Lower lobe of right lung (tissue), 2 donors: ENCODE data around the gene CYP2C18. TPM values are rescaled to one million over a fixed set of nuclear protein-coding genes. Genes with fewer than 3 reads are reported as not detected.
"Not testable (repeated sequence)": the region's sequence is repeated elsewhere in the genome, so short reads cannot be mapped to it uniquely, and the experiment has no call there.

ENCODE experiments used
- ATAC-seq, 2 donors: fragments of 200-7000 bp; cut with Tn5 transposase; one replicate each; pipeline ENCODE4 v1.9.1; 2020 to 2022; ENCODE audit warnings: mild to moderate bottlenecking in 2 of 2, moderate library complexity in 2 of 2
- DNase-seq: peaks from one replicate; pipeline ENCODE4 v3.0.0-alpha.2; 2020
- H3K27ac ChIP-seq: fragments of 200-600 bp; one replicate; pipeline ENCODE4 v1.8.0; 2022
- H3K27me3 ChIP-seq: fragments of 200-600 bp; one replicate; pipeline ENCODE4 v1.8.0; 2022; ENCODE audit warnings: low read depth
- H3K36me3 ChIP-seq: fragments of 200-600 bp; one replicate; pipeline ENCODE4 v1.8.0; 2022; ENCODE audit warnings: mild to moderate bottlenecking
- H3K4me1 ChIP-seq: fragments of 200-600 bp; one replicate; pipeline ENCODE4 v1.8.0; 2022
- H3K4me3 ChIP-seq: fragments of 200-600 bp; one replicate; pipeline ENCODE4 v1.8.0; 2022; ENCODE audit warnings: mild to moderate bottlenecking
- H3K9me3 ChIP-seq: fragments of 200-600 bp; one replicate; pipeline ENCODE4 v1.8.0; 2022
- intact Hi-C: fragments of 100-400 bp; cut with DNase I; formaldehyde crosslinking; loops from one replicate; pipeline ENCODE4 v1.11.0; 2022
- total RNA-seq: library from RNA; stranded (reverse); fragmentation: NEBNext Ultra II Directional; extraction: Animal tissue kit (Norgen Biotek cat#: 25700); gene quantifications from one replicate; pipeline ENCODE4 v1.2.1, GENCODE V29; 2021
- TF ChIP-seq, protein P1 (sequence below): fragments of 200-600 bp; IDR thresholded peaks from one replicate; pipeline ENCODE4 v1.8.0; 2022; ENCODE audit warnings: antibody characterized with exemption, mild to moderate bottlenecking
- donor health status: DM: no; HTN: yes; CAD: no; lungs with severe emphysema.

Gene CYP2C18
- total RNA-seq, 1 donor from 2014 or later: 0.65 TPM

- Histone ChIP-seq H3K27ac (no peak overlapping the region), H3K4me3 (no peak overlapping the region), H3K4me1 (no peaks in the 10 kb centered on the region), H3K9me3 (no peaks in the 10 kb centered on the region), H3K36me3 (no peaks in the 10 kb centered on the region), H3K27me3 (no peaks in the 10 kb centered on the region)
- TF ChIP-seq, protein P1, sequence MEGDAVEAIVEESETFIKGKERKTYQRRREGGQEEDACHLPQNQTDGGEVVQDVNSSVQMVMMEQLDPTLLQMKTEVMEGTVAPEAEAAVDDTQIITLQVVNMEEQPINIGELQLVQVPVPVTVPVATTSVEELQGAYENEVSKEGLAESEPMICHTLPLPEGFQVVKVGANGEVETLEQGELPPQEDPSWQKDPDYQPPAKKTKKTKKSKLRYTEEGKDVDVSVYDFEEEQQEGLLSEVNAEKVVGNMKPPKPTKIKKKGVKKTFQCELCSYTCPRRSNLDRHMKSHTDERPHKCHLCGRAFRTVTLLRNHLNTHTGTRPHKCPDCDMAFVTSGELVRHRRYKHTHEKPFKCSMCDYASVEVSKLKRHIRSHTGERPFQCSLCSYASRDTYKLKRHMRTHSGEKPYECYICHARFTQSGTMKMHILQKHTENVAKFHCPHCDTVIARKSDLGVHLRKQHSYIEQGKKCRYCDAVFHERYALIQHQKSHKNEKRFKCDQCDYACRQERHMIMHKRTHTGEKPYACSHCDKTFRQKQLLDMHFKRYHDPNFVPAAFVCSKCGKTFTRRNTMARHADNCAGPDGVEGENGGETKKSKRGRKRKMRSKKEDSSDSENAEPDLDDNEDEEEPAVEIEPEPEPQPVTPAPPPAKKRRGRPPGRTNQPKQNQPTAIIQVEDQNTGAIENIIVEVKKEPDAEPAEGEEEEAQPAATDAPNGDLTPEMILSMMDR: no peak
- DNase-seq (no peak), ATAC-seq (peak; percentile 19 to 39)
- intact Hi-C loops: no loop called here
Observed at GRCh38 chr10:94677691-94678090, 5.8 kb upstream of the CYP2C18 start.

DNA sequence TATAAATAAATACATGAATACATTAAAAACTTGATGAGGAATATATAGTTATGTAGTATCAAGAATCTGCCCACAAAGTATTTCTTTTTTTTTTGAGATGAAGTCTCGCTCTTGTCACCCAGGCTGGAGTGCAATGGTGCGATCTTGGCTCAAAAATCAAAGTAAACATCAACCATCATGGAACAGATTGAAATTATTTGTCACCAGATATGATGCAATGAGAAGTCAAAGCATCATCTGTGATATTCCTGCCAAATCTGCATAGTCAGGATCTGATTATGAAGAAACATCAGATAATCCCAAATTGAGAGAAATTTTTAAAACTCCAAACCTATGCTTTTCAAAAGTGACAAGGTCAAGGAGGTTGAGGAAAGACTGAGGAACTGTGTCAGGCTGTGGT, 5.1 kb upstream of the CYP2C18 start:
- Histone ChIP-seq H3K36me3 (no peaks in the 10 kb centered on the region), H3K9me3 (no peaks in the 10 kb centered on the region), H3K4me1 (no peaks in the 10 kb centered on the region), H3K27ac (no peak overlapping the region), H3K4me3 (no peak overlapping the region), H3K27me3 (no peaks in the 10 kb centered on the region)
- TF ChIP-seq, protein P1: no peak
- intact Hi-C loops: no loop called here
- DNase-seq (no peak), ATAC-seq (no peak)

GRCh38 chr10:94680544-94680943, 3.0 kb upstream of the CYP2C18 start:
- peaks cover 4% of the 10 kb centered on the region for H3K9me3 ChIP-seq
- H3K36me3 ChIP-seq: no peaks in the 10 kb centered on the region
- H3K27ac ChIP-seq: no peak overlapping the region
- intact Hi-C loops: no loop called here
- H3K4me3 ChIP-seq: no peak overlapping the region
- H3K4me1 ChIP-seq: no peaks in the 10 kb centered on the region
- DNase-seq (no peak), ATAC-seq (peak; percentile 36 to 41)
- TF ChIP-seq, protein P1: no peak
- H3K27me3 ChIP-seq: no peaks in the 10 kb centered on the region

- ATAC-seq: peak; percentile 80 to 82
- intact Hi-C loops, H3K4me3 ChIP-seq, H3K27ac ChIP-seq, H3K36me3 ChIP-seq, H3K9me3 ChIP-seq, H3K27me3 ChIP-seq, DNase-seq, H3K4me1 ChIP-seq: not testable (repeated sequence)
Observed at GRCh38 chr10:94682636-94683035, 893 bp upstream of the CYP2C18 start.

DNA sequence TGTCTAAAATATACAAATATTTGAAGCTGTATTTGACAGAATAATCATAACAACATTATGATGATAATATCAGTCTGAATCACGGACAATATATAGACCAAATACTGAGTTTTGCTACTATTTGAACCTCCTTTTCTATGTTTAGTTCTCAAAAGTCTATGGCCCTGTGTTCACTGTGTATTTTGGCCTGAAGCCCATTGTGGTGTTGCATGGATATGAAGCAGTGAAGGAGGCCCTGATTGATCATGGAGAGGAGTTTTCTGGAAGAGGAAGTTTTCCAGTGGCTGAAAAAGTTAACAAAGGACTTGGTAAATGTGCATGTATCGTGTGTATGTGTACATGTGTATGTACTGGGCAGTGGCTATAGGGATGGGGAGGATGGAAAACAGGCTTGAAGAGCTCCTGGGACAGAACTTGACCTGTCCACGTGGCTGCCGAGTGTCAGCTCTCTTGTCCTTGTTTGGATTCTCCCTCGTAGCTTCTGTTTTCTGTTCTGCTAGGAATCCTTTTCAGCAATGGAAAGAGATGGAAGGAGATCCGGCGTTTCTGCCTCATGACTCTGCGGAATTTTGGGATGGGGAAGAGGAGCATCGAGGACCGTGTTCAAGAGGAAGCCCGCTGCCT, 4.2 kb downstream of the CYP2C18 start:
- H3K4me1 ChIP-seq: no peaks in the 10 kb centered on the region
- no peak overlapping the region for H3K27ac ChIP-seq
- ATAC-seq (no peak), DNase-seq (no peak)
- intact Hi-C loops: no loop called here
- no peaks in the 10 kb centered on the region for H3K36me3 ChIP-seq
- peaks cover 6% of the 10 kb centered on the region for H3K9me3 ChIP-seq
- TF ChIP-seq, protein P1: no peak
- H3K27me3 ChIP-seq: no peaks in the 10 kb centered on the region
- no peak overlapping the region for H3K4me3 ChIP-seq

DNA sequence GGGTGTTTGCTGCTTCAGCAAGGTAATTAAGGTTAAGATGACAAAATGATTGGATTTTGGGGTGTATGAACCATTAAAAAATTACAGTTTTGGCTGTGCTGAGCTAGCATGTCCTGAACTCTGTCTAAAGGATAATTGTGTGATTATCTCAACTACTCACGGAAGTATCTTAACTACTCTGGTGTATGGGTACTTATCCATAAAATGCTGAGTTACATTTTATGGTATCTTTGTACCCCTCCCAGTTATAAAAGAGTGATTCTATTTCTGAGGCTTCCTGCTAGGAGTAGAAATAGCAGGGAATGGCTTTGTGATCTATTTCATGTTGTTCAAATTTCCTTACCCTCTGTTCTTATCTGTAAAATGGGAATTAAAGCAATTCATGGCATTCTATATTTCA, 22.6 kb downstream of the CYP2C18 start:
- Histone ChIP-seq H3K4me3 (no peak overlapping the region), H3K9me3 (no peaks in the 10 kb centered on the region), H3K27ac (no peak overlapping the region), H3K4me1 (no peaks in the 10 kb centered on the region), H3K27me3 (no peaks in the 10 kb centered on the region), H3K36me3 (no peaks in the 10 kb centered on the region)
- ATAC-seq (no peak), DNase-seq (no peak)
- TF ChIP-seq, protein P1: no peak
- intact Hi-C loops: no loop called here
